Common myeloid progenitor, CD34-positive (primary cell): ENCODE measurements around the gene FOXR2.

Source experiments
- CTCF ChIA-PET: fragments of 350-600 bp; sonication (Branson Sonifier 250); formaldehyde crosslinking; loops from one replicate; lab custom pipeline; 2021; ENCODE audit warnings: antibody characterized with exemption; lab: Charles Lee
- POLR2A ChIA-PET: fragments of 350-600 bp; sonication (Branson Sonifier 250); formaldehyde crosslinking; loops from one replicate; lab custom pipeline; 2021; ENCODE audit warnings: antibody characterized with exemption; lab: Charles Lee
- DNase-seq, 3 donors: peaks; one replicate each; pipeline versions ENCODE4 v3.0.0 to v3.0.0-alpha.2; 2013
- H3K27ac ChIP-seq, 2 experiments: 1 replicate in 1 of 2; 2 replicates in 1 of 2; pipeline ENCODE4 v1.7.0; 2013; ENCODE audit warnings: inconsistent platforms in 2 of 2, low read length in 2 of 2, mild to moderate bottlenecking in 2 of 2, low read depth in 1 of 2, moderate library complexity in 1 of 2; ENCODE audit not compliant: severe bottlenecking in 2 of 2, insufficient read depth in 1 of 2, poor library complexity in 1 of 2
- H3K27me3 ChIP-seq, 5 experiments: replicated peaks in 2 of 5; 1 replicate in 3 of 5; 2 replicates in 2 of 5; pipeline versions ENCODE4 v1.6.1 to v1.7.0; 2013; ENCODE audit warnings: low read length in 4 of 5, mild to moderate bottlenecking in 2 of 5, moderate library complexity in 2 of 5, inconsistent platforms in 1 of 5; ENCODE audit not compliant: insufficient read depth in 5 of 5, control insufficient read depth in 4 of 5
- H3K36me3 ChIP-seq, 4 experiments: 1 replicate in 2 of 4; 2 replicates in 2 of 4; pipeline versions ENCODE4 v1.6.1 to v1.7.0; 2013; ENCODE audit warnings: low read length in 3 of 4, control low read depth in 1 of 4, mild to moderate bottlenecking in 1 of 4; ENCODE audit not compliant: control insufficient read depth in 4 of 4, insufficient read depth in 4 of 4
- H3K4me1 ChIP-seq, 4 experiments: 1 replicate in 3 of 4; 2 replicates in 1 of 4; pipeline versions ENCODE4 v1.6.1 to v1.7.1; 2013; ENCODE audit warnings: low read length in 3 of 4, mild to moderate bottlenecking in 3 of 4, control low read depth in 1 of 4, inconsistent platforms in 1 of 4, moderate library complexity in 1 of 4; ENCODE audit not compliant: control insufficient read depth in 4 of 4, insufficient read depth in 4 of 4; ENCODE audit errors: control extremely low read depth in 1 of 4
- H3K4me3 ChIP-seq, 7 experiments: 1 replicate in 4 of 7; 2 replicates in 3 of 7; pipeline versions ENCODE4 v1.5.1 to v1.7.0; 2013; ENCODE audit warnings: mild to moderate bottlenecking in 7 of 7, low read length in 6 of 7, moderate library complexity in 6 of 7, inconsistent platforms in 2 of 7, low read depth in 2 of 7, control low read depth in 1 of 7; ENCODE audit not compliant: insufficient read depth in 4 of 7, control insufficient read depth in 1 of 7; ENCODE audit errors: extremely low read depth in 1 of 7
- H3K9me3 ChIP-seq, 5 experiments: 1 replicate in 4 of 5; 2 replicates in 1 of 5; pipeline versions ENCODE4 v1.6.1 to v1.7.1; 2013; ENCODE audit warnings: low read length in 4 of 5, mild to moderate bottlenecking in 2 of 5, inconsistent platforms in 1 of 5, low read depth in 1 of 5, moderate library complexity in 1 of 5; ENCODE audit not compliant: control insufficient read depth in 4 of 5, insufficient read depth in 2 of 5; ENCODE audit errors: control extremely low read depth in 1 of 5
- WGBS: methylation state at CpG from one replicate; pipeline ENCODE4 v1.1.5; 2013; ENCODE audit not compliant: insufficient coverage; 5-methylcytosine and 5-hydroxymethylcytosine counted together

FOXR2 gene

GRCh38 chrX:55668084-55668483, 44.9 kb downstream of the FOXR2 start:
- CTCF ChIA-PET = no interaction called here
- POLR2A ChIA-PET = no interaction called here
- WGBS = 100% methylated on average over 1 of the region's 1 CpG
- Histone ChIP-seq H3K27me3 (no peaks in the 10 kb centered on the region), H3K4me3 (no peak overlapping the region), H3K36me3 (no peaks in the 10 kb centered on the region), H3K27ac (no peak overlapping the region), H3K4me1 (no peaks in the 10 kb centered on the region), H3K9me3 (no peaks in the 10 kb centered on the region)
- no peak for DNase-seq
